Measurements from ENCODE around the gene NPAT.
A peak's percentile ranks its signal among the peaks of the same experiment; 100 is the strongest.
"Not testable (repeated sequence)": the region's sequence is repeated elsewhere in the genome, so short reads cannot be mapped to it uniquely, and the experiment has no call there.

Gene NPAT

DNA sequence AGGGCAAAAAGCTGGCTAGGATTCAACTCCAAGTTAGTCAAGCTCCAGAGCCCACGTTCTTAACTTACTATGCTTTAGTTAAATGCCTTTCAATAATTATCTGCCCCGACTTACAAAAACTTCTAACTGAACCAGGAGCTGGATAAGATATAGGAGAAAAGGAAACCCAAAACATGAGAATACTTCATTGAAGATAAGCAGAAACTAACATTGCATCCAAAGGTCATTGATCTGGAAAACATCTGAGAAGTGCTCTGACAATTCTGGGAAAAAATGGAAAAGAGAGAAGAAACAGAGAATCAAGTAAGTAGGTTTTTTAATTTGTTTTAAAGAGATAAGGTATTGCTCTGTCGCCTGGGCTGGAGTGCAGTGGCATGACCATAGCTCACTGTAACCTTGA is 73.9 kb downstream of the NPAT start:
- DNase-seq (ENCODE audit: low read depth): peak; percentile 15

DNA sequence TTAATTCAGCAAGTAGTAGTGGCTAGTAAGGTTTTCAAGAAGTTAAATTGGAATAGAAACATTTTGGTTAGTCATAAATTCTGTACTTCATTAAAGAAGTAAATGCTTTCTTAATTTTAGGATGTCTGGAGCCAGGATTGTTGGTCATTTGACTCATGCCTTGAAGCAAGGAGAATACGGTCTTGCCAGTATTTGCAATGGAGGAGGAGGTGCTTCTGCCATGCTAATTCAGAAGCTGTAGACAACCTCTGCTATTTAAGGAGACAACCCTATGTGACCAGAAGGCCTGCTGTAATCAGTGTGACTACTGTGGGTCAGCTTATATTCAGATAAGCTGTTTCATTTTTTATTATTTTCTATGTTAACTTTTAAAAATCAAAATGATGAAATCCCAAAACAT is 75.3 kb downstream of the NPAT start:
- no peak for DNase-seq (ENCODE audit: low read depth)

DNA sequence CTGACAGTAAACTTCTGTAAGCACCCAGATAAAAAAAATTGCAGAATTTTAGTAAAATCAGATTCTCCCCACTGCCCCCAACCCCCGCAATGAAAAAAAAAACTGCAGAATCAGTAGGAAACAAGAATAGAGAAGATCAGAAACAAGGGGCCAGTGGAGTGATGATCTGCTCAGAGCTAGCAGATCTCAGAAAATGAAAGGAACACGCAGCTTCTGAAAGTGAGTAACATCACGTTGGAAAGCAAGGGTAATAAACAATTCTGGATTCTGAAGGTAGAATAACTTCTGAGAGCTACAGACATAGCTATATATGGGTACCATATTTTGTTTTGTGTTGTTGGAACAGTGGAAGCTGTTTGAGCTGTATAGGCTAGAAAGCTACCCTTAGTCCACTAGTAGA is 77.8 kb downstream of the NPAT start:
- DNase-seq (ENCODE audit: low read depth): no peak

DNA sequence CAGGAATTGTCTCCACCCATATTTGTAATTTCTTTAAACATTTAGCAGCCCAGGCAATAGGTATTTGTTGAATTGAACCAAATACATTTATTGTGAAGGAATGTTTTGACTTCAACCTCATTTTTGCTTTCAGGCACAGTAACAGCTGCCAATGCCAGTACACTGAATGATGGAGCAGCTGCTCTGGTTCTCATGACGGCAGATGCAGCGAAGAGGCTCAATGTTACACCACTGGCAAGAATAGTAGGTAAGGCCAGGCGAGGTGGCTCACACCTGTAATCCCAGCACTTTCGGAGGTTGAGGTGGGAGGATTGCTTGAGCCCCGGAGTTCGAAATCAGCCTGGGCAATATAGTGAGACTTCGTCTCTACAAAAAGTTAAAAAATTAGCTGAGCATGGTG is 80.1 kb downstream of the NPAT start:
- no peak for DNase-seq (ENCODE audit: low read depth)

DNA sequence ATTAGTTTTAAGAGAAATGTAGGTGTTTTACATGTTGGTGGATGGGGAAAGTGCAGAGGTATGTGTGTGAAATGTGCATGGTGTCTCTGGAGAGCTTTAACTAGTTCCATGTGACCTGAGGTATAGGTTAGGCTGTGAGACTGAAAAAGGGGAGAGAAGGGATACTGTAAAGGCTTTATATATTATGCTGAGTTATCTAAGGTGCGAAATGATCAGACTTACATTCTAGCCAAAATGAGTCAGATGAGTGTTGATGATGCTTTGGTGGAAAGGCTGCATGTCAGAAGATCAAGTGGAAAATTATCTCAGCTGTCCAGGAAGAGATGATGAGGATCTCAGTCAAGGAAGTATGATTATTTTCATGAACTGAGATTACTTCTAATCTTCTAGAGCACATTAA is 85.2 kb downstream of the NPAT start:
- no peak for DNase-seq (ENCODE audit: low read depth)

DNA sequence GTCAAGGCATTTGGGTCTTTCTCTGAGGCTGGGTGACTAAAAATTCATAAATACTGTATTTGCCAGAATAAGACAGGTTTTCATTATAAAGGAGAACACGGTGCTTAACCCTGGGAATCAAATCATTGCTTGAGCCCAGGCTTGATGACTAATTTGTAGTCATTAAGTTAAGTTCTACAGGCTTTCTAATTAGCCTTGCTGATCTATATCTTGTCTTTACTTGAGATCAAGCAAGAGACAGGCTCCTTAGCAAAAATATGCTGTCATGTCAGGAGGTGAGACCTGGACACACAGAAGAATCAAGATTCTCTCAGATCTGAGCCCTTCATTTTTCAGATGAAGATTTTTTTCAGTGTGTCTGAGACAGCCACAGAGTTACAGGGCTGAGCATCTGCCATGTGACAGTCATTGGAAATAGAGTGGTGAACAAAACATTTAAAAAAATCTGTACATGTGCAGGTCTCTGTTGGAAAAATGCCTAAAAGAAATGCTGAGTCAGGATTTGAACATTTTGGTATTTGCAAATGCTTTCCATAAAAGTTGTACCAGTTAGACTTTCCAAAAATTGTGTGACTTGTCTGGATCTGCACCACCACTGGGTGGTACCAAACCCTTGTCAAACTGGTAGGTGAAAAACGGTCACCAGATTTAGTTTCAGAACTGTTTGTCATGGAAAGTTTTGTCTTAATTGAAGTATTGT is 86.4 kb downstream of the NPAT start:
- peak; percentile 16 for DNase-seq (ENCODE audit: low read depth)

DNA sequence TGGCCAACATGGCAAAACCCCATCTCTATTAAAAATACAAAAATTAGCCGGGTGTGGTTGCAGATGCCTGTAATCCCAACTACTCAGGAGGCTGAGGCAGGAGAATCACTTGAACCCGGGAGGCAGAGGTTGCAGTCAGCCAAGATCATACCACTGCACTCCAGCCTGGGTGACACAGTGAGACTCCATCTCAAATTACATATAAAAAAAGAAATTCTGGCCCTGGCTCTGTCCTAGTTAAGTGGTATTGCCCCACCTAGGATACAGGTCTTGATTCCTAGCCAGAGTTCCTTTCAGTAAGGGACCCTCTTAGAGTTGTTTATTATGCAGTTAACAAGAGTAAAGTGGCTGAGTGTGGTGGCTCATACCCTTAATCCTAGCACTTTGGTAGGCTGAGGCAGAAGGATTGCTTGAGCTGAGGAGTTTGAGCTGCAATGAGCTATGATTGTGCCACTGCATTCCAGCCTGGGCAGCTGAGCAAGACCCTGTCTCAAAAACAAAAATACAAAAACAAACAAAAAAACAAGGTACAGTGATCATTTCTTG is 89.4 kb downstream of the NPAT start:
- peak; percentile 6 for DNase-seq (ENCODE audit: low read depth)

DNA sequence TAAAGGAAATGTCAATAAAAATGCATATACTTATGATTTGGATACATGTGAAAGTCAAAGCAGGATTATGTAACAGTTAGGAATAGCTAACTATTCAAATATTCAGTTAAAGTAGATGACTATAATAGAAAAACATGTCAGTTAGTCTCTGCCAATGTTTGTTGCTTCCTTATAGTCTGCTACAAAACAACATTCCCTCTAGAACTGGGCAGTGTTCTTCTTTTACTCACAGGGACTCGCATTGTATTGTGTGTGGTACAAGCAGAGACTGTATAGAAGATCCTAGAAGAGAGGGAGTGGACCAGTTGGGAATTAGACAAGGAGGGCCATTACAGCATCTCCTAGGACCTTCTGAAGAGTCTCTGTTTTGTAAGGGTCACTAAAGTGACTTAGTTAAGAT is 90.4 kb downstream of the NPAT start:
- DNase-seq (ENCODE audit: low read depth): peak; percentile 21

DNA sequence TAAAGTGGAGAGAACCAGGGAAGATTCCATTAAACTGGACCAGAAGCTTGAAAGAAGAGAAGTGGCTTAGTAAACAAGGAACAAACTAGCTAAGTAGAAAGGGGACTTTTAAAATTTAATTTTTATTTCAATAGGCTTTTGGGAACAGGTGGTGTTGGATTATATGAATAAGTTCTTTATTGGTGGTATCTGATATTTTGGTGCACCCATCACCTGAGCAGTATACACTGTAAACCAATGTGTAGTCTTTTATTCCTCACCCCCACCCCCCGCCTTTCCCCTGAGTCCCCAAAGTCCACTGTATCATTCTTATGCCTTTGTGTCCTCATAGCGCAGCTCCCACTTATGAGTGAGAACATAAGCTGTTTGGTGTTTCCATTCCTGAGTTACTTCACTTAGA is 93.7 kb downstream of the NPAT start:
- no peak for DNase-seq (ENCODE audit: low read depth)

DNA sequence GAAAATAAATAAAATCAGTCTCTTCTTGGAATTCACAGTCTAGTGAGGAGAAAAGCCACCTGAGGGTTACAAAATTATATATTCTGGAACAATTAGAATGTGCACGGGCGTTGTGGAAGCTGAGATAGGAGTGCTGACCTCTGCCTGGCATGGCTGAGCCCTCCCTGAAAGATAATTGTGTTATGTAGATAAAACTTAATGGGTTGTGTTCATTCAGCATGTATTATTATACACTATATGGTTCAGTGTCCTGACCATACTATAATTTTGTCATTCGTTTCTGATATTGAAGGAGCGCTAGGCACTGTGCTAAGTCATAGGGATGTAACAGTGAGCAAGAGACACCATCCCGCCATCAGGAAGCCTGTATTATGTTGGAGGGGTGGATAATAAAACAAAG is 97.3 kb downstream of the NPAT start:
- DNase-seq (ENCODE audit: low read depth): no peak

DNA sequence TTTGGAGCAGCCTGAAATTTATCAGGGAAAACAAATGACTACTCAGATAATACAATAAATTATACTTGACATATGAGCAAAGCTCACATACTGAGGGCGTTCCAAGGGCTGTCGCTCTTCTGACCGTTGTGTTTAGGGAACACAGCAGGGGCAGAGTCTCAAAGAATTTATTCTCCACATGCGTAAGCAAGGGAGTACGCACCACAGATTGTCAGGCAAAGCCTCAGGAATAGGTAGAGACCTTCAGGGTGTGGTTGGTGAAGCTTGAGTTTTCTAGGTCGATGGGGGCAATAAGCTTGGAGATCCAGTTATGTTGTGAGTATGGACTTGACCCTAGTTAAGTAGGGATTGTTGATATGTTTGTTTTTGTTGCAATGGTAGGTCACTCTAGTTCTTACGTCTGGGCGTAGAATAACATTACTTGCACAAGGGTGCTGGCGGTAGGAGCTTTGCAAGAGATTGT is 100.2 kb downstream of the NPAT start:
- peak; percentile 23 for DNase-seq (ENCODE audit: low read depth)

DNA sequence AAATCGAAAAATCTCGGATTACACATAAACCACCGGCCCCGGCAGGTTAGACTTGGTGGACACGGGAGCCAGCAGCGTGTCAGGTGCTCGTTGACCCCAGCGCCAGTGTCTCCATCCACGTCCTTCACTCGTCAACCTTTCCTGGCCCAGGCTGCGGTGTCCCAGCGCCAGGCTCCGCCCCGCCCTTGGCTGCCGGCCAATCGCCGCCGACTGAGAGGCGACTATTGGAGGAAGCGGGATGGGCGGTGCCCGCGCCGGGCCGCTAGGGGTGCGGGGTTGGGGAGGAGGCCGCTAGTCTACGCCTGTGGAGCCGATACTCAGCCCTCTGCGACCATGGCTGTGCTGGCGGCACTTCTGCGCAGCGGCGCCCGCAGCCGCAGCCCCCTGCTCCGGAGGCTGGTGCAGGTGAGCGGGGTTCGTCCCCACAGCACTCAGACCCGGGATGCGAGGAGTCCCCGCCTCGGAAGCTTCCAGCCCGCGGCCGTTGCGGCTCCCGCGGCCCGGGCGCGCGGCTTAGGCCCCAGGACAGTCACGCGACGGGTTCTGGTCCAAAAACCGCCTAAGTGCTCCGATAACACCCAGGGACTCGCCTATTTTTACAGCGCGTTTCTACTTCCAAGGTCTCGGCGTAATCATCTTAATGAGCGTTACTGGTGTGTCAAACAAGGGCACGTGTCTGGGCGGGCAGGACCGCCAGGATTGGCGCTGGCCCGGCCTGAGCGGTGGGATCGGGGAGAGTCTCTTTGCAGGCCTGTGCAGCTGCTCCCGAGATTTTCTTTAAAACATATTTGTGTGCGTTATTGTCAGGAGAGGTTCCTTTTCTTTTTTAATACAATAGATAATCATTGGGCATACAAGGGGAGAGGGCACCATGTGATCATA is 100.9 kb downstream of the NPAT start, which contains the start of gene ACAT1:
ACAT1 (plus strand) TSS at position 294 of the 882 bp plus-strand sequence; CDS start at position 334, 40 bp downstream.
- DNase-seq (ENCODE audit: low read depth): peak; percentile 76

DNA sequence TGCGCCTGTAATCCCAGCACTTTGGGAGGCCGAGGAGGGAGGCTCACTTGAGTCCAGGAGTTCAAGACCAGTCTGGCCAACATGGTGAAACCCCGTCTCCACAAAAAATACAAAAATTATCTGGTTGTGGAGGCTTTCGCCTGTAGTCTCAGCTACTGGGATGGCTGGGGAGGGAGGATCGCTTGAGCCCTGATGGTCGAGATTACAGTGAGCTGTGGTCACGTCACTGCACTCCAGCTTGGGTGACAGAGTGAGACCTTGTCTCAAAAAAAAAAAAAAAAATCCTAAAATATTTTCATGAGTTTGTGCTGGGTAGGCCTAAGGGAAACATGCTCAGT is 101.5 kb downstream of the NPAT start:
- DNase-seq (ENCODE audit: low read depth): not testable (repeated sequence)

DNA sequence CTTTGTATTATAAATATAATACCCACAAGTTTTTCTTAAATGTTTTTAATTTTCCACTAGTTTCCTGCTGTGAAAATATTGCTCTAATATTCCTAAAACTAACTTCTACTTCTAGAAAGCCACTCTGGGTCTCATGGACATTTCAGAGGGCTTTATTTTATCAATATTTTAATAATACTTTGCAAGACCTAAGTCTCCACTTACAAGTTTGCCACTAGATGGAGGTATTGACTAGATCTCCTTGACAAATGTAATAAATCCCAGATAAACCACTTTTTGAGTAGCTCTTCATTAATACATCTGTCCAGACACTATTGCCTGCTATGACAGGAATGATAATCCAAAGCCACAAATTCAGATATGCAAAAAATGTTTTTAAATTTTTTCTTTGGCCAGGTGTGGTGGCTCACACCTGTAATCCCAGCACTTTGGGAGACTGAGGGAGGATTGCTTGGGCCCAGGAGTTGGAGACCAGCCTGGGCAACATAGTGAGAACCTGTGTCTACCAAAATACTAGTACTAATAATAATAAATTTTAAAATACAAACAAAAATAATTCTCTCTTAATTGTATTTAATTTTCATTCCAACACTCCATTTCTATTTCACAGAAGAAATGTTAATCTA is 104.6 kb downstream of the NPAT start:
- peak; percentile 69 for DNase-seq (ENCODE audit: low read depth)

DNA sequence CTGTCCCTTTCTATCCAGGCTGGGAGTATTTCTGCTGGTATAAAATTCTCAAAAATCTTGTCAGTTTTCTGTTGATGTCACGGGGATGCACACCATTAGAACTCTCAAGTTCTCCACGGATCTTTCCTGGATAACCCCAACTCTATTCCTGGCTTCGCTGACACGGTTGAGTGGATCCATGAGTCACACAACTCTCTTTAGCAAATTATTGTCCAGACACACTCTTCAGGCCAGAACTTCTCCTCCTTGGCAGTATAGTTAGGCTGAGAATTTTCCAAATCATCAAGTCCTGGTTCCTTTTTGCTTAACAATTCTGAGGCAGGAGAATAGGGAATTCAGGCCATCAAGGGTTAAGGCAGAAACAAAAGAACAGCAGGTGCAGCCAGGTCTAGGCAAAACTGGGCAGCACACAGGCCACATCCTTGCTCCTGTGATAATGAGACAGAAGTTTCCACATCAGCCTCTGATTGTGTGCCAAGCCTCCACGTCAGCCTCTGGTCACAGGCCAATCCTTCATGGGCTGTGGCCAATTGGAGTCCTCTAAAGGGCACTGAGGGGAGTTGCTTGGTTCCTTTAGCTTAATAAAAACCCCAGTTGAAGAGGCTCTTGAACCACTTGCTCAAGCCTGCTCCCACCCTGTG is 106.8 kb downstream of the NPAT start:
- DNase-seq (ENCODE audit: low read depth): peak; percentile 72

DNA sequence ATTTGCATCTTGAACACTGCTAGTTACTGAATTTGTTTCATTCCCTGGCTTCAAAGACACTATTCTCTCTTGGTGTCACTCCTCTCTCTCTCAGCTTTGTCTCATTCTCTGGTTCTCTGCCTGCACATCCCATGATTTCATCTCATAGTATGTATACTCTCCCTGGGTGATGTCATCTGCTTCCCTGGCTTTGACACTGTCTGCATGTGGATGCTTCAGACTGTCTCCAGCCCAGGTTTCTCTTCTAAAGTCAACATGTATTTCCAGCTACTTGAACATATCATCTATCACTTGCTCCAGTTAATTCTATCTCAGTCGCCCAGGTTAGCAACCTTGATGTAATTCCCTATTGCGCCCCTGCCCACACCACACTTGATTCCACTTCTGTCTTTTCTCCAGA is 110.4 kb downstream of the NPAT start:
- peak; percentile 21 for DNase-seq (ENCODE audit: low read depth)

DNA sequence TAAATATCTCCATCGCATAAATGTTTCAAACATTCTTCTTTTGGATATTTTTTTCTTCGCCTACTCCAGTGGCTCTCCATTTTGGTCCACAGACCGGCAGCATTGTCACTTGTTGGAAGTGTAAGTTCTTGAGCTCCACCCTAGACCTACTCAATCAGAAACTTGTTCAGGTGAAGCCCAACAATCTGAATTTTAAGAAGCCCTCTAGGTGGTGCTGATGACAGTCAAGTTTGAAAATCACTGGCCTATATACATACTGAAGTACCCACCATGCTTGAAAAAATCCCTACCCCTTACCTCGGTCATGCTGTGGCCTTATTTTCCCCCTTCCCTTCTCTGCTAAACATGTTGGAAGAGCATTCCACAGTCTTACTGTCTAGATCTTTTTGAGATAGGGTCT is 111.3 kb downstream of the NPAT start:
- no peak for DNase-seq (ENCODE audit: low read depth)

Measured in amniotic epithelial cell (primary cell).